H9 (cell line): Measurements from ENCODE around the gene NFYB. TPM values are rescaled to one million over a fixed set of nuclear protein-coding genes. Genes with fewer than 3 reads are reported as not detected.

ENCODE experiments used
- DNase-seq: peaks from one replicate; pipeline ENCODE4 v3.0.0-alpha.2; 2017
- H2AFZ ChIP-seq: one replicate; pipeline ENCODE4 v1.6.1; 2013; ENCODE audit warnings: mild to moderate bottlenecking, low read length, control low read depth, moderate library complexity
- H2AK5ac ChIP-seq: 2 replicates; pipeline ENCODE4 v1.6.1; 2013; ENCODE audit warnings: low read length, control low read depth, mixed read lengths; ENCODE audit not compliant: insufficient read length
- H2BK120ac ChIP-seq: one replicate; pipeline ENCODE4 v1.6.1; 2013; ENCODE audit warnings: low read depth, mild to moderate bottlenecking, low read length, control low read depth, inconsistent platforms; ENCODE audit not compliant: poor library complexity, severe bottlenecking
- H2BK12ac ChIP-seq: 2 replicates; pipeline ENCODE4 v1.6.1; 2013; ENCODE audit warnings: low read length, control low read depth, mixed read lengths, low read depth; ENCODE audit not compliant: insufficient read length
- H2BK15ac ChIP-seq: 2 replicates; pipeline ENCODE4 v1.6.1; 2013; ENCODE audit warnings: low read depth, low read length, control low read depth
- H2BK20ac ChIP-seq: one replicate; pipeline ENCODE4 v1.6.1; 2013; ENCODE audit warnings: low read depth, mild to moderate bottlenecking, low read length, control low read depth, inconsistent platforms; ENCODE audit not compliant: poor library complexity, severe bottlenecking
- H2BK5ac ChIP-seq: 2 replicates; pipeline ENCODE4 v1.6.1; 2013; ENCODE audit warnings: low read length, control low read depth, mixed read lengths; ENCODE audit not compliant: insufficient read length
- H3K14ac ChIP-seq: 2 replicates; pipeline ENCODE4 v1.6.1; 2013; ENCODE audit warnings: low read length, control low read depth; ENCODE audit not compliant: insufficient read depth
- H3K18ac ChIP-seq: 2 replicates; pipeline ENCODE4 v1.6.1; 2013; ENCODE audit warnings: low read depth, mild to moderate bottlenecking, mixed read lengths, low read length, control low read depth; ENCODE audit not compliant: insufficient read length
- H3K23ac ChIP-seq: 2 replicates; pipeline ENCODE4 v1.6.1; 2013; ENCODE audit warnings: low read length, control low read depth, mixed read lengths, low read depth; ENCODE audit not compliant: insufficient read length
- H3K23me2 ChIP-seq: 2 replicates; pipeline ENCODE4 v1.6.1; 2013; ENCODE audit warnings: low read depth, mild to moderate bottlenecking, mixed read lengths, low read length, control low read depth; ENCODE audit not compliant: insufficient read length, poor library complexity, severe bottlenecking
- H3K27ac ChIP-seq: 2 replicates; pipeline ENCODE4 v1.5.1; 2013; ENCODE audit warnings: low read length, control low read depth, mixed read lengths, low read depth; ENCODE audit not compliant: insufficient read length
- H3K27me3 ChIP-seq: 2 replicates; pipeline ENCODE4 v1.6.1; 2013; ENCODE audit warnings: low read length, control low read depth, inconsistent platforms; ENCODE audit not compliant: insufficient read depth
- H3K4ac ChIP-seq: 2 replicates; pipeline ENCODE4 v1.6.1; 2013; ENCODE audit warnings: low read depth, mild to moderate bottlenecking, control low read depth, inconsistent platforms, low read length, moderate library complexity
- H3K4me1 ChIP-seq: 2 replicates; pipeline ENCODE4 v1.6.1; 2013; ENCODE audit warnings: low read length, control low read depth, inconsistent platforms; ENCODE audit not compliant: insufficient read depth
- H3K4me2 ChIP-seq: 2 replicates; pipeline ENCODE4 v1.6.1; 2013; ENCODE audit warnings: low read length, control low read depth, mixed read lengths; ENCODE audit not compliant: insufficient read length, insufficient read depth
- H3K56ac ChIP-seq: 2 replicates; pipeline ENCODE4 v1.6.1; 2013; ENCODE audit warnings: low read depth, mild to moderate bottlenecking, mixed read lengths, low read length, control low read depth; ENCODE audit not compliant: insufficient read length
- H3K79me1 ChIP-seq: 2 replicates; pipeline ENCODE4 v1.6.1; 2013; ENCODE audit warnings: low read depth, mild to moderate bottlenecking, moderate library complexity, low read length, control low read depth, inconsistent platforms; ENCODE audit not compliant: insufficient read depth, poor library complexity, severe bottlenecking
- H3K79me2 ChIP-seq: 2 replicates; pipeline ENCODE4 v1.6.1; 2013; ENCODE audit warnings: low read length, control low read depth, inconsistent platforms; ENCODE audit not compliant: insufficient read depth
- H3K9ac ChIP-seq: 2 replicates; pipeline ENCODE4 v1.6.1; 2013; ENCODE audit warnings: low read length, control low read depth, mixed read lengths; ENCODE audit not compliant: insufficient read length; ENCODE audit errors: extremely low read depth
- H3K9me3 ChIP-seq: one replicate; pipeline ENCODE4 v1.6.1; 2013; ENCODE audit warnings: low read depth, low read length, inconsistent platforms; ENCODE audit not compliant: control insufficient read depth
- H3T11ph ChIP-seq: one replicate; pipeline ENCODE4 v1.6.1; 2013; ENCODE audit warnings: mild to moderate bottlenecking, low read length, control low read depth, inconsistent platforms
- H4K20me1 ChIP-seq: one replicate; pipeline ENCODE4 v1.6.1; 2013; ENCODE audit not compliant: control insufficient read depth, insufficient read length, insufficient read depth
- H4K5ac ChIP-seq: 2 replicates; pipeline ENCODE4 v1.6.1; 2013; ENCODE audit warnings: low read depth, mild to moderate bottlenecking, mixed read lengths, low read length, control low read depth; ENCODE audit not compliant: insufficient read length
- H4K8ac ChIP-seq: replicated peaks from 2 replicates; pipeline ENCODE4 v1.6.1; 2013; ENCODE audit warnings: low read length, control low read depth, mixed read lengths, low read depth; ENCODE audit not compliant: insufficient read length
- H4K91ac ChIP-seq: 2 replicates; pipeline ENCODE4 v1.6.1; 2013; ENCODE audit warnings: low read depth, mild to moderate bottlenecking, moderate library complexity, mixed read lengths, low read length, control low read depth; ENCODE audit not compliant: insufficient read length
- H3K27ac Mint-ChIP-seq, 3 experiments: 2 replicates in 2 of 3; 3 replicates in 1 of 3; pipeline ENCODE4 v1.8.0; 2020 to 2021; ENCODE audit warnings: mixed read lengths in 3 of 3, mild to moderate bottlenecking in 1 of 3, moderate library complexity in 1 of 3
- H3K27me3 Mint-ChIP-seq: 2 replicates; pipeline ENCODE4 v1.8.0; 2021; ENCODE audit warnings: low read depth, mild to moderate bottlenecking, moderate library complexity, mixed read lengths
- H3K36me3 Mint-ChIP-seq, 3 experiments: 2 replicates in 2 of 3; 3 replicates in 1 of 3; pipeline ENCODE4 v1.8.0; 2020 to 2021; ENCODE audit warnings: low read depth in 3 of 3, mixed read lengths in 3 of 3; ENCODE audit not compliant: insufficient read depth in 1 of 3
- H3K4me1 Mint-ChIP-seq, 2 experiments: 2 replicates each; pipeline ENCODE4 v1.8.0; 2020; ENCODE audit warnings: mixed read lengths in 2 of 2
- H3K4me3 Mint-ChIP-seq, 2 experiments: 2 replicates in 1 of 2; 3 replicates in 1 of 2; pipeline ENCODE4 v1.8.0; 2020 to 2021; ENCODE audit warnings: mild to moderate bottlenecking in 2 of 2, mixed read lengths in 2 of 2, moderate library complexity in 1 of 2
- H3K9me3 Mint-ChIP-seq, 2 experiments: 2 replicates in 1 of 2; 3 replicates in 1 of 2; pipeline ENCODE4 v1.8.0; 2020; ENCODE audit warnings: mild to moderate bottlenecking in 2 of 2, mixed read lengths in 2 of 2, moderate library complexity in 1 of 2
- WGBS: extraction: QIAGEN DNeasy Blood & Tissue Kit; methylation state at CpG from one replicate; pipeline ENCODE4 v1.1.7; 2013; ENCODE audit warnings: missing lambda C conversion rate, low lambda C conversion rate, mixed read lengths; ENCODE audit not compliant: insufficient read length; ENCODE audit errors: extremely low coverage; 5-methylcytosine and 5-hydroxymethylcytosine counted together
- total RNA-seq: library from RNA; stranded (reverse); gene quantifications from 2 replicates; pipeline ENCODE4 v1.2.1, GENCODE V29; 2021
- TF ChIP-seq, protein P1 (sequence below): fragments of 200-600 bp; sonication (generic); conservative IDR thresholded peaks from 3 replicates; pipeline ENCODE4 v1.8.0; 2021; ENCODE audit warnings: antibody characterized with exemption, mild to moderate bottlenecking

Gene NFYB
- total RNA-seq, 1 experiment from 2014 or later = 52.5 TPM

DNA sequence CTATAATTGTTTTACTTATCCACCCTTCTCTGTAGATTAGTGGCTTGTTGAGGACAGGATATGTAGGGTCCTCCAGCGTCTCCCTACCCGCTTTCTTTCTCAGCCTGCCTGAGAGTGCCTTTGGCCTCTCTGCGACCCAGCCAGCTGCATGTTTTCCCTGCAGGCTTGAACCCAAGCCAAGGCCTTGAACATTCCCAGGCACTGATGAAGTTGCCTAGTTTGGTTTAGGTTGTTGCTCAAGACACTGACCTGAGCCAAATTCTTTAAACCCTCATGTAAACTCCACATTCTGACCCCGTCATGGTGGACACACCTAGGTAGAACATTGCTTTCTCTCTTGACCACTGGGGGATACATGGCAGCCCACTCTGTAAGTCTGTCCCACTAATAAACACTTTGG, 44.1 kb upstream of the NFYB start:
- Histone ChIP-seq H3K79me1 (no peaks in the 10 kb centered on the region), H3K4me1 (no peaks in the 10 kb centered on the region), H3K9me3 (no peaks in the 10 kb centered on the region), H2BK20ac (no peak overlapping the region), H2BK5ac (no peak overlapping the region), H2AK5ac (no peak overlapping the region), H3K4me2 (no peak overlapping the region), H4K8ac (no peak overlapping the region), H3T11ph (no peak overlapping the region), H3K56ac (no peak overlapping the region), H3K9ac (no peak overlapping the region), H4K20me1 (no peaks in the 10 kb centered on the region), H3K27ac (no peak overlapping the region), H3K79me2 (no peaks in the 10 kb centered on the region), H3K23me2 (no peaks in the 10 kb centered on the region), H2AFZ (no peak overlapping the region), H2BK15ac (no peak overlapping the region), H3K14ac (no peak overlapping the region), H2BK12ac (no peak overlapping the region), H4K91ac (no peak overlapping the region), H3K18ac (no peak overlapping the region), H4K5ac (no peak overlapping the region), H3K4ac (no peak overlapping the region), H3K23ac (no peak overlapping the region), H2BK120ac (no peak overlapping the region), H3K27me3 (no peaks in the 10 kb centered on the region)
- H3K36me3 Mint-ChIP-seq = peaks cover 2 to 18% (median 10%) of the 10 kb centered on the region in 3 experiments; a peak in 5 of 7 replicates
- H3K27me3 Mint-ChIP-seq = peaks cover 2% of the 10 kb centered on the region
- H3K9me3 Mint-ChIP-seq = peaks cover 14 to 16% of the 10 kb centered on the region in 2 experiments; a peak in 4 of 5 replicates
- H3K4me1 Mint-ChIP-seq = no peaks in the 10 kb centered on the region
- H3K4me3 Mint-ChIP-seq = no peak overlapping the region
- TF ChIP-seq, protein P1, sequence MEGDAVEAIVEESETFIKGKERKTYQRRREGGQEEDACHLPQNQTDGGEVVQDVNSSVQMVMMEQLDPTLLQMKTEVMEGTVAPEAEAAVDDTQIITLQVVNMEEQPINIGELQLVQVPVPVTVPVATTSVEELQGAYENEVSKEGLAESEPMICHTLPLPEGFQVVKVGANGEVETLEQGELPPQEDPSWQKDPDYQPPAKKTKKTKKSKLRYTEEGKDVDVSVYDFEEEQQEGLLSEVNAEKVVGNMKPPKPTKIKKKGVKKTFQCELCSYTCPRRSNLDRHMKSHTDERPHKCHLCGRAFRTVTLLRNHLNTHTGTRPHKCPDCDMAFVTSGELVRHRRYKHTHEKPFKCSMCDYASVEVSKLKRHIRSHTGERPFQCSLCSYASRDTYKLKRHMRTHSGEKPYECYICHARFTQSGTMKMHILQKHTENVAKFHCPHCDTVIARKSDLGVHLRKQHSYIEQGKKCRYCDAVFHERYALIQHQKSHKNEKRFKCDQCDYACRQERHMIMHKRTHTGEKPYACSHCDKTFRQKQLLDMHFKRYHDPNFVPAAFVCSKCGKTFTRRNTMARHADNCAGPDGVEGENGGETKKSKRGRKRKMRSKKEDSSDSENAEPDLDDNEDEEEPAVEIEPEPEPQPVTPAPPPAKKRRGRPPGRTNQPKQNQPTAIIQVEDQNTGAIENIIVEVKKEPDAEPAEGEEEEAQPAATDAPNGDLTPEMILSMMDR = no peak
- no CpG with 5 or more reads among the region's 4 CpGs for WGBS
- peak overlapping the region in 1 of 3 experiments; percentile 75; a peak in 1 of 7 replicates for H3K27ac Mint-ChIP-seq
- DNase-seq = no peak
